ENCODE measurements around the gene OCIAD1.
"Not testable (repeated sequence)": the region's sequence is repeated elsewhere in the genome, so short reads cannot be mapped to it uniquely, and the experiment has no call there.

Gene OCIAD1, protein sequence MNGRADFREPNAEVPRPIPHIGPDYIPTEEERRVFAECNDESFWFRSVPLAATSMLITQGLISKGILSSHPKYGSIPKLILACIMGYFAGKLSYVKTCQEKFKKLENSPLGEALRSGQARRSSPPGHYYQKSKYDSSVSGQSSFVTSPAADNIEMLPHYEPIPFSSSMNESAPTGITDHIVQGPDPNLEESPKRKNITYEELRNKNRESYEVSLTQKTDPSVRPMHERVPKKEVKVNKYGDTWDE

GRCh38 chr4:48830706-48831531 is at the start of gene OCIAD1:
TSS of gene OCIAD1 (plus strand) at chr4:48831088. CDS start at chr4:48832625, 1,537 bp downstream.
- peak; percentile 83 for DNase-seq

- no peak for DNase-seq
Measured at GRCh38 chr4:48781968-48782367, 48.9 kb upstream of the OCIAD1 start.

GRCh38 chr4:48785302-48785701 is 45.6 kb upstream of the OCIAD1 start:
- DNase-seq, result no peak

- no peak for DNase-seq
Measured at GRCh38 chr4:48786549-48786948, 44.3 kb upstream of the OCIAD1 start.

DNA sequence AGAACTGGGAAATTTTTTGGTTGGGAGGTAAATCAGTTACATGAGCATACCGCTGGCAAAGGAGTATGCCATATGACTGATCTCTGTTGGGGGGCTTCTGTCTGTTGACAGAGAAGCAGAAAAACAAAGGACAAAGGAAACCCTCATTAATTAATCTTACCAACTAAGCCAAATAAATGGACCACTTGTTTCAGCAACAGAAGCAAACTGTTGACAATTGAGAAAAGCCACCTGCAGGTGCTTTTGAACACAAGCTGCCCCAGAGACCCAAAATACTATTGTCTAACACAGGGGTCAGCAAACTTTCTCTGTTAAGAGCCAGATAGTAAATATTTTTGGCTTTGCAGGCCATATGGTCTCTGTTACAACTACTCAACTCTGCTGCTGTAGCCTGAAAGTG is 43.8 kb upstream of the OCIAD1 start:
- no peak for DNase-seq

DNA sequence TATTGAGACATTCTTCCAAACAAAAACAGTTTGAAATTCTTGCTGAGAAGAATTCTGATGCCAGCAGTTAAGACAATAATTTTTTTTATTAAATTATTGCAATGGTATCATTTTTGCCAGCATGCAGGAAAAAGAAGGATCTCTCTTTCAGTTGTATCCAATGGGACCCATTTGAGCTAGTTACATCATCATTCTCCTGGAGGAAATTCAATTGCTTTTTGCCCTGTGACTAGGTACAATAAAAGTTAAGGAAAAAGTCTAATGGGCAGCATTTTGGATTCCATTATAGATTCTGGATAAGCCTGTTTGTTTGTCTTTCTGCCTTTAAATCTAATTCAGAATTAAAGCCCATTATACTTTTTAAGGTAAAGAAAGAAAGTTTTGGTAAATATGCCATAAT is 40.3 kb upstream of the OCIAD1 start:
- DNase-seq, result no peak

- no peak for DNase-seq
Measured at GRCh38 chr4:48791313-48791712, 39.6 kb upstream of the OCIAD1 start.

GRCh38 chr4:48792348-48793006 is 38.4 kb upstream of the OCIAD1 start:
- no peak for DNase-seq

DNA sequence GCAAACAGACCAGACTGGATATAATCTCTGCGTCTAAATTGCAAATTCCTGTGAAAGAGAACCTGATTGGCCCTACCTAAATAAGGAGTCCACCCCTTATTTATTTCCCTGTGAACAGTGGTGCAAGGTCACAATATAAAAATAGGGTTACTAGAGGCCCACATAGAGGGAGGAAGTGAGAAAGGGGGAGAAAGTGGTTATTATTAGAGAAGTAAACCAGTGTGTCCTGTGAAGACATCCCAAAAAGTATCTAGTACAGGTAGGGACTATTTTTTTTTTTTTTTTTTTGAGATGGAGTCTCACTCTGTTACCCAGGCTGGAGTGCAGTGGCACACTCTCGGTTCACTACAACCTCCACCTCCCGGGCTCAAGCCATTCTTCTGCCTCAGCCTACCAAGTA is 35.8 kb upstream of the OCIAD1 start:
- DNase-seq, result no peak

GRCh38 chr4:48796191-48796926 is 34.5 kb upstream of the OCIAD1 start:
- no peak for DNase-seq

- no peak for DNase-seq
Measured at GRCh38 chr4:48796927-48797679, 33.8 kb upstream of the OCIAD1 start.

DNA sequence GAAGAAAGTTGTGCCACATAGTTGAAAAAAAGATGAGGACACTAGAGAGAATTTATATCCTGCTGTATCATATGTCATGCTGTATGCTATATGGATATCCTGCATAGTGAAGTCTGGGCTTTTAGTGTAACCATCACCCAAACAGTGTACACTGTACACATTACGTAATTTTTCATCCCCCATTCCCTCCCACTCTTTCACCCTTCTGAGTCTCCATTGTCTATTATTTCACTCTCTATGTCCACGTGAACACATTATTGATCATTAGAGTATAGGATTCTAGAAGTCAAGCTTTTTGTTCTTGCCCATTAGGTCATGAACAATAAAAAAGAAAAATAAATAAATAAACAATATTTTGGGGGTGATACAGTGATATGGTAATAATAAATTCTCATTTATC is 32.8 kb upstream of the OCIAD1 start:
- DNase-seq, result no peak

- no peak for DNase-seq
Measured at GRCh38 chr4:48799157-48799556, 31.7 kb upstream of the OCIAD1 start.

DNA sequence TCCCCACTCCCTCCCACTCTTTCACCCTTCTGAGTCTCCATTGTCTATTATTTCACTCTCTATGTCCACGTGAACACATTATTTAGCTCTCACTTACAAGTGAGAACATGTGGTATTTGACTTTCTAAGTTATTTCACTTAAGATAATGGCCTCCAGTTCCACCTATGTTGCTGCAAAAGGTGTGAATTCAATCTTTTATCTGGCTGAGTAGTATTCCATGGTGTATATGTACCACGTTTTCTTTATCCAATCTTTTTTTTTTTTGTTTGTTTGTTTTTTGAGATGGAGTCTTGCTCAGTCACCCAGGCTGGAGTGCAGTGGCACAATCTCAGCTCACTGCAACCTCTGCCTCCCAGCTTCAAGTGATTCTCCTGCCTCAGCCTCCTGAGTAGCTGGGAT is 30.7 kb upstream of the OCIAD1 start:
- not testable (repeated sequence) for DNase-seq

GRCh38 chr4:48801016-48801715 is 29.7 kb upstream of the OCIAD1 start:
- DNase-seq, result no peak

- DNase-seq, result no peak
Measured at GRCh38 chr4:48804584-48805301, 26.1 kb upstream of the OCIAD1 start.

DNA sequence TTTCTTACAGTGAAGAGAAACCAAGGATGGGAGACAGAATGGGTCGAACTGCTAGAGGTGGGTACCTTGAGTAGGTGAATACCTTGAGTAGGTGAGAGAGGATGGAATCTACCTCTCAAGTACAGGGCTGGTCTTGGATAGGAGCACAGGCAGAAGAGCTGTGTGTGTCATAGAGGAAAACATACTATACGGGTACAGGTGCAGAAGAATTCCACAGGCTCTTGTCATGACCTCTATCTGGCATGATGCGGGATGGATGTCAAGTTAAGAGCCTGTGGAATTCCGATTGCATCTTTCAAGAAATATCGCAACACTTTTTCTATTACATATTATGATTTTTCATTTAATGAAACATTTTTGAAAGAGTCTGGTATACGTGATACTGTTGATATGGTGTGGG is 18.0 kb upstream of the OCIAD1 start:
- DNase-seq, result no peak

DNA sequence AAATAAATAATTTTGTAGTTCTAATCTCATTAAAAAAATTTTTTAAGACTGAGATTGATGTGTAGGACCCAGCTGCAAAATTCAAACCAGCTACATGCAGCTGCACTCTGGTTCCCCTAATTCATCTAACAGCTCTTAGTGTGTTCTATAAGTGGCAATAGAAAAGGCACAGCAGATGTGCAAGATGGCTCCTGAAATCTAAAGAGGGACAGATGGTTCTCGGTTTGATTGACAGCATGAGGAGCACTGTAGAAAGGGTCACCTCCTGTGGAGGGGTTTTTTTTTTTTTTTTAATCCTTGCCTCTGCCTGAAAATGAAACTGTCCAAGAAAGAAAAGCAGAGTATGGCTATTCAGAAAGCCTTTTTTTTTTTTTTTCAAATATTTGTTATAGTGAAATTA is 16.9 kb upstream of the OCIAD1 start:
- DNase-seq, result peak; percentile 1

- DNase-seq, result no peak
Measured at GRCh38 chr4:48815483-48815882, 15.4 kb upstream of the OCIAD1 start.

GRCh38 chr4:48816297-48816696 is 14.6 kb upstream of the OCIAD1 start:
- DNase-seq, result not testable (repeated sequence)

DNA sequence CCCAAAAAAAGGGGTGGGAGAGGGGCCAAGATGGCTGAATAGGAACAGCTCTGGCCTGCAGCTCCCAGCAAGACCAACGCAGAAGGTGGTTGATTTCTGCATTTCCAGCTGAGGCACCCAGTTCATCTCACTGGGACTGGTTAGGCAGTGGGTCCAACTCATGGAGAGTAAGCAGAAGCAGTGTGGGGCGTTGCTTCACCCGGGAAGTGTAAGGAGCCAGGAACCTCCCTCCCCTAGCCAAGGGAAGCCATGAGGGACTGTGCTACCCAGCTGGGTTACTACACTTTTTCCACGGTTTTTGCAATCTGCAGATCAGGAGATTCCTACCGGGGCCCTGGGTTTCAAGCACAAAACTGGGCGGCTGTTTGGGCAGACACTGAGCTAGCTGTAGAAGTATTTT is 13.9 kb upstream of the OCIAD1 start:
- DNase-seq, result no peak
